Measurements from ENCODE around the gene USP13. TPM values are rescaled to one million over a fixed set of nuclear protein-coding genes. Genes with fewer than 3 reads are reported as not detected.

The USP13 gene
- total RNA-seq, 4 donors from 2014 or later: 6.7 to 12.1 (median 11.3) TPM

GRCh38 chr3:179671747-179672242, 19.0 kb downstream of the USP13 start:
- peaks cover 0 to 20% (median under 1%) of the 10 kb centered on the region in 3 donors for H3K4me1 ChIP-seq
- H3K27me3 ChIP-seq: no peaks in the 10 kb centered on the region
- no peak overlapping the region for H3K4me3 ChIP-seq
- no peak for TF ChIP-seq POLR2AphosphoS5 (IDR thresholded peaks at IDR 0.05)
- TF ChIP-seq EP300 (IDR thresholded peaks at IDR 0.05): no peak
- no peak for TF ChIP-seq POLR2A (IDR thresholded peaks at IDR 0.05)
- H3K9me3 ChIP-seq: no peaks in the 10 kb centered on the region
- 75 to 76% methylated on average over 10 to 15 of the region's 15 CpGs for WGBS, 2 donors (ENCODE audit: low coverage in 1 of 2)
- no peak overlapping the region for H3K27ac ChIP-seq
- no peaks in the 10 kb centered on the region for H3K36me3 ChIP-seq
- peak; percentile 52 for ATAC-seq

GRCh38 chr3:179672918-179673317, 20.1 kb downstream of the USP13 start:
- WGBS, 2 donors (ENCODE audit: low coverage in 1 of 2): 73 to 100% methylated on average over 1 to 2 of the region's 4 CpGs
- Histone ChIP-seq H3K27me3 (no peaks in the 10 kb centered on the region), H3K9me3 (no peaks in the 10 kb centered on the region), H3K4me3 (no peak overlapping the region), H3K27ac (no peak overlapping the region), H3K4me1 (peaks cover 0 to 21% (median 0%) of the 10 kb centered on the region in 3 donors), H3K36me3 (no peaks in the 10 kb centered on the region)
- TF ChIP-seq EP300 (IDR thresholded peaks at IDR 0.05): no peak
- TF ChIP-seq POLR2A (IDR thresholded peaks at IDR 0.05): no peak
- no peak for TF ChIP-seq CTCF (IDR thresholded peaks at IDR 0.05)
- no peak for TF ChIP-seq POLR2AphosphoS5 (IDR thresholded peaks at IDR 0.05)
- no peak for ATAC-seq

- ATAC-seq: no peak
- no peaks in the 10 kb centered on the region for H3K9me3 ChIP-seq
- no peak overlapping the region for H3K27ac ChIP-seq
- TF ChIP-seq POLR2A (IDR thresholded peaks at IDR 0.05) (no peak), CTCF (IDR thresholded peaks at IDR 0.05) (no peak), EP300 (IDR thresholded peaks at IDR 0.05) (no peak), POLR2AphosphoS5 (IDR thresholded peaks at IDR 0.05) (no peak)
- 90 to 100% methylated on average over 6 to 7 of the region's 8 CpGs for WGBS, 2 donors (ENCODE audit: low coverage in 1 of 2)
- H3K27me3 ChIP-seq: no peaks in the 10 kb centered on the region
- no peak overlapping the region for H3K4me3 ChIP-seq
- H3K4me1 ChIP-seq: peaks cover 0 to 23% (median 0%) of the 10 kb centered on the region in 3 donors
- H3K36me3 ChIP-seq: no peaks in the 10 kb centered on the region
Measured at GRCh38 chr3:179673523-179673922, 20.7 kb downstream of the USP13 start.

- no peak for ATAC-seq
- no peaks in the 10 kb centered on the region for H3K27me3 ChIP-seq
- no peak for TF ChIP-seq POLR2A (IDR thresholded peaks at IDR 0.05)
- TF ChIP-seq CTCF (IDR thresholded peaks at IDR 0.05): no peak
- TF ChIP-seq EP300 (IDR thresholded peaks at IDR 0.05): no peak
- no peak for TF ChIP-seq POLR2AphosphoS5 (IDR thresholded peaks at IDR 0.05)
- H3K4me1 ChIP-seq: peaks cover 0 to 21% (median 0%) of the 10 kb centered on the region in 3 donors
- no peaks in the 10 kb centered on the region for H3K9me3 ChIP-seq
- 96 to 98% methylated on average over 4 of the region's 5 CpGs for WGBS, 2 donors (ENCODE audit: low coverage in 1 of 2)
- H3K4me3 ChIP-seq: no peak overlapping the region
- H3K27ac ChIP-seq: no peak overlapping the region
- H3K36me3 ChIP-seq: no peaks in the 10 kb centered on the region
Measured at GRCh38 chr3:179676081-179676480, 23.2 kb downstream of the USP13 start.

- ATAC-seq: no peak
- no peaks in the 10 kb centered on the region for H3K27me3 ChIP-seq
- peaks cover 0 to 31% (median 0%) of the 10 kb centered on the region in 3 donors for H3K4me1 ChIP-seq
- TF ChIP-seq POLR2A (IDR thresholded peaks at IDR 0.05) (no peak), CTCF (IDR thresholded peaks at IDR 0.05) (no peak), POLR2AphosphoS5 (IDR thresholded peaks at IDR 0.05) (no peak), EP300 (IDR thresholded peaks at IDR 0.05) (no peak)
- no peaks in the 10 kb centered on the region for H3K9me3 ChIP-seq
- H3K27ac ChIP-seq: no peak overlapping the region
- H3K36me3 ChIP-seq: no peaks in the 10 kb centered on the region
- 17 to 48% methylated on average over 2 of the region's 2 CpGs for WGBS, 2 donors (ENCODE audit: low coverage in 1 of 2)
- H3K4me3 ChIP-seq: no peak overlapping the region
Measured at GRCh38 chr3:179677884-179678283, 25.0 kb downstream of the USP13 start.

All from gastroesophageal sphincter (tissue), 4 donors.